H54 (cell line): ENCODE measurements around the gene SAMM50.

Source experiments
- DNase-seq: peaks from one replicate; pipeline ENCODE4 v3.0.0; 2011; ENCODE audit warnings: low spot score, mixed read lengths; ENCODE audit not compliant: insufficient read length
- FAIRE-seq: peaks from 3 replicates; lab custom pipeline; 2011; peaks lifted over from hg19 to GRCh38; lab: Jason Lieb, UNC
- POLR2A ChIP-seq: IDR thresholded peaks from 2 replicates; pipeline ENCODE4 v1.6.1; 2011; ENCODE audit warnings: low read depth, mild to moderate bottlenecking, low read length

The SAMM50 gene

DNA sequence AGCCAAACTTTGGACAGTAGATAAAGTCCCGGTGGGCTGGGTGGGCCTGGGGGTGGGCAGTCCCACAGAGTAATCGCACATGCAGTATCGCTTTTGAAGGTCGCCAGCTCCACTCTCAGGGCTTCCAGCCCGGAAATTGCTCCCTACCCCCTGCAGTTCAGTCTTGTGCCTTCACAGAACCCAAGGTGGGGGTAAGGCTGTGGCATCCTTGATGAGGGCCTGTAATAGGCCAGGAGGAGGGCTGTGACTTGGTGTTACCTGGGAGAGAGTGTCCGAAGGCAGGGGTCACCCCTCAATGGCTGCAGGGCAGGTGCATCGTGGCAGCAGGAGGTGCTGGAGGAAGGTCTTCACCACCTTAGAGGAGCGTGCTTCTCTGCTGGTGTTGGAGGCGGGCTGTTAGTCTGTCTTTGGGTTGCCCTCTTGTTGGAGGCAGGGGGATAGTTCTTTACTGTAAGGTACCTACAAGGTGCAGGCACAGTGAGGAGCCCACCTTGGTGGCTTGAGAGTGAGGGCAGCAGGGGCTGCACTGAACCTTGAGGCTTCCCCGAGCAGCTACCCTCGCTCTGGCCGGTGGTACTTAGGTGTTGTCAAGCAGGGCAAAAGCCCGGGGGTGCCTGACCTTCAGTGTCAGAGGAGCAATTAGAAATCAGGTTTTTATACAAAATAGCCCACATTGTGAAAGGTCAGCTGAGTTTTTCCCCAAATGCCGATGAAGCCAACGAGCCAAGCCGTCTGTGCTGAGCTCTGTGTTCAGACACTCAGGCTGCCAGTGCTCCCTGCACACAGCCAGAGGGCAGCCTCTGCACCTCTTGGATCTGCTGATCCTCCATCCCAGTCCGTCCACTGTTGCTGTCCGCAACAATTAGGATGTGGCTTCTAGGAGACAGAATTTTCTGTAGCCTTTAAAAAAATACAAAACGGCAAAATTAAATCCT, 21.9 kb downstream of the SAMM50 start:
- no peak for FAIRE-seq
- no peak for TF ChIP-seq POLR2A
- no peak for DNase-seq

DNA sequence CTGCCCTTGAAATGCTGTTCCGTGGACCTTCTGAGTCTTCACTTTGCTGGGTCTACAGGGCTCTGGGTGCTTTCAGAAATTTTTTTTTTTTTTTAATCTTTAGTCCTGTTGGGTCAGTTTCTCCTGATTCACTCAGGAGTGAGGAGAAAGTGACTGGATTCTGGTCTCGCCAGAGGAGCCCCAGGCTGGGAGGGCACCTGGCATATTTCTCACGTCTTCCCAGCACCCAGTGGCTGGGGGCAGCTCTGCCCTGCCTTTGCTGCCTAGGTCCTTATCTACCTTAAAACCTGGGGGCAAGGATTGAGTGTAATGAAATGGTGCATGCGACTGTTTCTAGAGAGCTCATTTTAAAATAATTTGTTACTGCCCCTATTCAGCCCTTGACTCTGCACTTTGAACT, 23.3 kb downstream of the SAMM50 start:
- FAIRE-seq (no peak), DNase-seq (no peak)

DNA sequence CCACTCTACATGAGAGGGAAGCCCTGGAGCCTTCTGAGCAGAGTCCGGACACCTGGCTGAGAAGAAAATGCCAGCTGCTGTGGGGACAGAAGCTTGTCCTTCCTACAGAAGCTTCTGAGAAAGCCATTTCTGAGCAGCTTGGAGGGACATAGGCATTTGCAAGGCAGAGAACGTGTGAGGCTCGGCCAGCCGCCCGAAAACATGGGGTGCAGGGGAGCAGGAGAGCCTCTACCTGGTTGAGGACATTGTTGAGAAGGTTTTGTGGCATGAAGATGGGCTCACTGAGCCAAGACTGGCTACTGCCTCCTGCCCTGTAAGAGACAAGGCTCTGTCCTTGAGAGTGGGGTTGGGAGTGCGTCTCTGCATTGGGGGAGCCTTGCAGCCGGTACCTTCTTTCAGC, 25.3 kb downstream of the SAMM50 start:
- FAIRE-seq: no peak
- no peak for DNase-seq
- no peak for TF ChIP-seq POLR2A

More for the DNA sequence above, 23.3 kb downstream of the SAMM50 start:
- TF ChIP-seq POLR2A: no peak

DNA sequence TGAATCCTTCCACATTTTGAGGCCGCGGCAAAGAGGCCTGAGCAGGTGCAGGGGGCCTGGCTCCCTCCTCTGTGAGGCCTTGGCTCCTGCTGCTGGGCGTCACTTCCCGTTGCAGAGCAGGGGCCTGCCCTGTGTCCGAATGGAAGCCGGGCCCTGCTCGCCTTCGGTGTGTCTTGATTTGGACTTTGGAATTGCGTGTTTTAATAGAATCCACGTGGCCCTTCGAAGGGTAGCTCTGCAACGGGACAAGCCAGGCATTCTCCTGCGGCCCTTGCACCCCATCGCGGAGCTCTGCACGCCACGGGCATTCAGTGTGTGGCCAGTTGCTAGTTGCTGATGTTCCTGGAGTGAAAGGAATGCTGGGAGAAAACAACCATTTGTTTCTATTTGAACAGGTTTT, 25.8 kb downstream of the SAMM50 start:
- no peak for DNase-seq
- no peak for FAIRE-seq
- TF ChIP-seq POLR2A: no peak

DNA sequence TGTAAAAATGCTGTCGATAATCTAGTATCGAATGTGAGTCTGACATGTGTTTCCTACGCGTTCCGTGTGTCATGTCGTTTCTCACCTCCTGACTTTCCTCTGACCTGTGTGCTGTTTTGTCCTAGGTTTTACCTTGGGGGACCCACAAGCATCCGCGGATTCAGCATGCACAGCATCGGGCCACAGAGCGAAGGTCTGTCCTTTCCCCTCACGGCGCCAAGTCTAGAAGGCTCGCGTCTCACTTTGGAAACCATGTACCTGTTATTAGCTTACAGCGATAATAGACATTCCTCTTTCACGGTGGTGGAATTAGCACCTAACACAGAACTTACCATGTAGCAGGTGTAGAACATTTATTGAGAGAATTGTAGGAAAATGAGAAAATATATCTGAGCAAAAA, 28.6 kb downstream of the SAMM50 start:
- no peak for TF ChIP-seq POLR2A
- FAIRE-seq (no peak), DNase-seq (no peak)

DNA sequence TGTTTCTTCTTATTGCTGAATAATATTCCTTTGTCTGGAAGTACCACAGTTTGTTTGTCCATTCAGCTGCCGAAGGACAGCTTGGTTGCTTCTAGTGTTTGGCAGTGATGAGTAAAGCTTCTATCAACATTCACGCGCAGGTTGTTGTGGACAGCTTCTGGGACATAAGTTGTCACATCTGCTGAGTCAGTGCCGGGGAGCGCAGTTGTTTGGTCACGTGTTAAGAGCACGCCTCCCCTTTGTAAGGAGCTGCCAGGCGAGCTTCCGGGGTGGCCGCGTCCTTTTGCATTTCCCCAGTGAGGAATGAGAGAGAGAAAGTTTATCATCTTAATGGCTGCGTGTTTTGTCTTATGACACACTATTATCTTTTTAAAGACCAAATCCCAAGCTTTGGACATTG, 30.3 kb downstream of the SAMM50 start:
- DNase-seq (no peak), FAIRE-seq (no peak)
- no peak for TF ChIP-seq POLR2A

DNA sequence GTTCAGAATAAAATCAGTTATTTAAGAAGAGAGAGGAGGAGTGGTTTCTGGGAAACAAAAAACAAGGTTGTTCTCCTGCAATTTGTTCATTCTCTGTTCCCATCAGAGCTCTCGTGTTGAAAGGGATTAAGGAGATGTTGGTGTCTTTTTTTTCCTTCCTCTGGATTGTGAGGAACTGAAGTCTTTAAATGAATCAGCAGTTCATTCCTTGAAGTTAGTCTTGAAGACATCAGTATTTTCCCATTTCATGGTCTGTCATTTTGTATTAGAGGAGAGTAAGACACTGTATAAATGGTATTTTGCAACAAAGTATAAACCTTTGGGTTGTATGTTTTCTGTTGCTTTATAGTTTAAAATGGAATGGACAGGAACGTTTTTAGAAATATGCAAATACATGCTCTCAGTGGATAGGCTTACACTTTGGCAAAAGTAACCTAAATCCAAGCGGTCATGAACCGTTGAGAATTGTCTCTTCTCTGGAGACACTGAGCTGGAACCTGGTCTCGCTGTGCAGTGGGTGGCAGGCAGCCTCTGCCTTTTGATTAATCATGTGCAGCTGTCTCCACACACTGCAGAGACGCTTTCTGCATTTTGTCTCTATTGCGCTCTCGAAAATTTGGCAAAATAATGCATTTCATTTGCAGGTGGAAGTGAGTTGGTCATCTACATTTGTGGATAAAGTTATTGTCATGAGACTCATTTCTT, 33.0 kb downstream of the SAMM50 start:
- FAIRE-seq (no peak), DNase-seq (no peak)
- TF ChIP-seq POLR2A: no peak

DNA sequence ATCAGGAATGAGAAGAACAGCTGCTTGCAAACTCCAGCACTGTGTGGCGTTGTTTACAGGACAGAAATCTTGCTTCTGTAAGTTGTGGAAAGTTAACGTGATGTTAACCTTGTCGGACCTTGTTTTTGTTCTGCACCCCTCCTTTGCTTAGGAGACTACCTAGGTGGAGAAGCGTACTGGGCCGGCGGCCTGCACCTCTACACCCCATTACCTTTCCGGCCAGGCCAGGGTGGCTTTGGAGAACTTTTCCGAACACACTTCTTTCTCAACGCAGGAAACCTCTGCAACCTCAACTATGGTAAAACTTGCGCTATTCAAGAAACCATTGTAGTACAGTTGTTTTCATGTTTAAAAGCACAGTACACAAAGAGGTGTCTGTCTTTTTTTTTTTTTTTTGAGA, 33.7 kb downstream of the SAMM50 start:
- no peak for TF ChIP-seq POLR2A
- DNase-seq: no peak
- FAIRE-seq: no peak

DNA sequence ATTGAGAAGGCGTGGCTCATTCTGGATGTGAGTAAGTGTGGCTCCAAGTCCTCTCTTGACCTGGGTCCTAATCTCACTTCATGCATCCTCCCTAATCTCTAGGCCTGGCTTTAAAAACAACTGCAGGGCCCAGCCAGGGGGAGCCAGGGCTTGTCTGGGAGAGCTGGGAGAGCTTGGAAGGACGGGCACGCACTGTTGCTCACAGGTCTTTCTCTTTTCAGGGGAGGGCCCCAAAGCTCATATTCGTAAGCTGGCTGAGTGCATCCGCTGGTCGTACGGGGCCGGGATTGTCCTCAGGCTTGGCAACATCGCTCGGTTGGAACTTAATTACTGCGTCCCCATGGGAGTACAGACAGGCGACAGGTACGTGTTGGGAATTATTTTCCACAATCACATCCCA, 34.8 kb downstream of the SAMM50 start:
- TF ChIP-seq POLR2A: no peak
- FAIRE-seq (no peak), DNase-seq (no peak)

DNA sequence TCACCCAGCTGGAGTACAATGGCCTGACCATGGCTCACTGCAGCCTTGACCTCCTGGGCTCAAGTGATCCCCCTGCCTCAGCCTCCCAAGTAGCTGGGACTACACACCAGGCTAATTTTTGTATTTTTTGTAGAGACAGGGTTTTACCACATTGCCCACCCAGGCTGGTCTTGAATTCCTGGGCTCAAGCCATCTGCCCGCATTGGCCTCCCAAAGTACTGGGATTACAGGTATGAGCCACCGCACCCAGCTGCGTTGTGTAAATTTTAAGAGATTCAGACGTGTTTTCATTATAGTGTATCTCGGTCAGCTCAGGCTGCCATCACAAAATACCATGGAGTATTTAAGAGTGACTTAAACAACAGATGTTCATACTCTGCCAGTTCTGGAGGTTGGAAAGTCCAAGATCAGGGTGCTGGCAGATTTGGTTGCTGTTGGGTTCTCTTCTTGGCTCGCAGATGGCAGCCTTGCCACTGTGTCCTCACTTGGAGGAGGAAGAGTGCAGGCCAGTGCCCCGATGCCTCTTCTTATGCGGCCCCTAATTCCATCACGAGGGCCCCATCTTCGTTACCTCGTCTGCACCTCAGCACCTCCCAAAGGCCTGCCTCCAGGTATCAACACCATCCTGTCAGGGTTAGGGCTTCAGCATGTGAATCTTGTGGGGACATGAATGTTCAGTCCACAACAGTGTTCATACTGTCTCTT, 36.2 kb downstream of the SAMM50 start:
- FAIRE-seq: no peak
- TF ChIP-seq POLR2A: no peak
- DNase-seq: no peak

DNA sequence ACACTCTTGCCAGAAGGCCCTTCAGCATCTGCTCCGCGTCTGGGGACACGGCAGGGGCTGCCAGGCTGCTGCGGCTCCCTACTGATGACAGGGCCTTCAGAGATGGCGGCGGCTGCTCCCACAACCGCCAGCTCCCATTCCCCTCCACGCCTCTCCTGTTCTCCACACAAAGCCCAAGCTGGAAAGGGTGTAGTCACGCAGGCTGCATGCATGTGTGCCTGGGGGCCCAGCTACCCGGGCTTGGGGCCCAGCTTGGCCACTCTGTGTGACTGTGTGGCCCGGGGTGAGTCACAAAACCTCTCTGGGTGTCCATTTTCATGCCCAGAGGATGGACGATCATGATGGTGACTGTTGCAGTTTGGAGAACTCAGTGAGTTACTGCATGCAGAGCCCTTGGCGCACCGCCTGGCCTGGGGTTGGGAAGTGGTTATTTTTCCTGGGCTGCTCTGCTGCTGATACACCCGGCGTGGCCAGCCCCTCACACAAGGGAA, 37.1 kb downstream of the SAMM50 start:
- peak; percentile 38 for DNase-seq
- no peak for TF ChIP-seq POLR2A
- peak; percentile 30 for FAIRE-seq

DNA sequence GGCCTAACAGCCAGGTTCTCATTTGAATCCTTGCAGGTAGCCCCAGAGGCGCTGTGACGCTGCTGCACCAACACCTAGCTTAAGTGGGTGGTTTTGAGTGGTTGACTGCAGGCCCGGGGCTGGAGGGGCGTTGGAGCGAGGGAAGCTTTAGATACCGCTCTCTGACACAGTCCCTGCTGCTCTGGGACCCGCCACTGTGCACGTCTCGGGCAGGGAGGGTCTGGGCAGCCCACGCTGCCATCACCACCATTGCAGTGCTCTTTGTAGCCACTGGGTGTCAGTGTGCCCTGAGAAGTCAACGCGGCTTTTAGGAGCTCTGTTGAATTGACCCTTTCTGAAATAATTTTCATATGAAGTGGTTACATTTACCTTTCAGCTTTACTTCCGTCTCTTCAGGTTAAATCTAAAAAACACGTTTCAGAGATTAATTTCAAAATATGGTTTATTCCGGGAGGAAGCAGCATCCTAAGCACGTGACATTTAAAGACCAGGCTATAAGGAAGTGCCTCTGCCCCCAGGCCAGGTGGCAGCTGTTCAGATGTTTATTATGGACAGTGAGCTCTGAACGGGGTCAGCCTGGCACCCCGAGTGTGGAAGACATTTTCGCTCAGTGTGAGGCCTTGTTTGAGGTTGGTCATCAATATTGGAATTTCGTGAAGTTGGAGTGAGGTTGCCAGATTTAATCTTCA, 38.0 kb downstream of the SAMM50 start:
- FAIRE-seq (no peak), DNase-seq (peak; percentile 17)
- no peak for TF ChIP-seq POLR2A

DNA sequence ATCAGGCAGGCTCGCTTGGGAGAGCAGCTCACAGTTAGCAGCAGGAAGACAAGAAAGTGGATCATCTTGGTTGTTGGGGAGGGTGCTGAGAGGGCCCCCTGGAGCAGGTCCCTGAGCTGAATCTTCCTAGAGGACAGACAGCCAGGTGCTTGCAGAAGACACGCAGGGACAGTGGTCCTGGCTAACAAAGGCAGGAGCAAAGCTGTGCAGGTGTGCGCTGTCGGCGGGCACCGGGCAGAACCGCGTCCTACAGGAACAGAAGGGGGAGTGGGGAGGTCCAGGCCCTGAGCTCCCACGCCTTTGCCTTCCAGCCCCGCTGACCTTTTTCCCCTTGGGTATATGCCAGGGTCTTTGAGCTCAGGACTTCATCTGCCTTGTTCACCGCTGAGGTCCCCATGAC, 38.8 kb downstream of the SAMM50 start:
- no peak for DNase-seq
- no peak for FAIRE-seq

More for the DNA sequence above, 38.8 kb downstream of the SAMM50 start:
- TF ChIP-seq POLR2A: no peak
